PC-9 (cell line): ENCODE data around the gene CAPZA2.

Experiments used
- CTCF ChIP-seq: fragments of 200-600 bp; sonication (generic); conservative IDR thresholded peaks from 2 replicates; pipeline ENCODE4 v1.6.1; 2017; ENCODE audit warnings: mixed run types, antibody characterized with exemption, mild to moderate bottlenecking, moderate library complexity
- EZH2 ChIP-seq: fragments of 200-600 bp; sonication (generic); IDR thresholded peaks from 2 replicates; pipeline ENCODE4 v1.8.0; 2017; ENCODE audit warnings: antibody characterized with exemption, low read depth

GRCh38 chr7:116812860-116813259 is 49.5 kb upstream of the CAPZA2 start:
- TF ChIP-seq CTCF (no peak), EZH2 (no peak)
